Activated T-helper 17 cell treated with anti-CD3 and anti-CD28 coated beads, Interleukin-2, amount 50 U/mL, for 72 hours (primary cell): Measurements from ENCODE around the gene ATP13A5. TPM values are rescaled to one million over a fixed set of nuclear protein-coding genes. Genes with fewer than 3 reads are reported as not detected.

Experiments
- ATAC-seq: fragments of 150-1000 bp; cut with Tn5 transposase; replicated peaks from 2 replicates; pipeline ENCODE4 v1.10.0; 2021; ENCODE audit warnings: mild to moderate bottlenecking, moderate library complexity
- H3K27ac Mint-ChIP-seq: one replicate; pipeline ENCODE4 v1.8.0; 2022; ENCODE audit warnings: mixed read lengths
- H3K27me3 Mint-ChIP-seq: one replicate; pipeline ENCODE4 v1.8.0; 2022; ENCODE audit warnings: mixed read lengths
- H3K36me3 Mint-ChIP-seq: one replicate; pipeline ENCODE4 v1.8.0; 2022; ENCODE audit warnings: low read depth, mild to moderate bottlenecking, mixed read lengths
- H3K4me1 Mint-ChIP-seq: one replicate; pipeline ENCODE4 v1.8.0; 2022; ENCODE audit warnings: mixed read lengths
- H3K4me3 Mint-ChIP-seq: one replicate; pipeline ENCODE4 v1.8.0; 2022; ENCODE audit warnings: mild to moderate bottlenecking, mixed read lengths
- H3K9me3 Mint-ChIP-seq: one replicate; pipeline ENCODE4 v1.8.0; 2022; ENCODE audit warnings: mixed read lengths
- total RNA-seq, 2 donors: library from RNA; stranded (reverse); gene quantifications; one replicate each; pipeline ENCODE4 v1.2.3, GENCODE V29; 2022

ATP13A5 gene
- total RNA-seq, 2 donors from 2014 or later: not detected

DNA sequence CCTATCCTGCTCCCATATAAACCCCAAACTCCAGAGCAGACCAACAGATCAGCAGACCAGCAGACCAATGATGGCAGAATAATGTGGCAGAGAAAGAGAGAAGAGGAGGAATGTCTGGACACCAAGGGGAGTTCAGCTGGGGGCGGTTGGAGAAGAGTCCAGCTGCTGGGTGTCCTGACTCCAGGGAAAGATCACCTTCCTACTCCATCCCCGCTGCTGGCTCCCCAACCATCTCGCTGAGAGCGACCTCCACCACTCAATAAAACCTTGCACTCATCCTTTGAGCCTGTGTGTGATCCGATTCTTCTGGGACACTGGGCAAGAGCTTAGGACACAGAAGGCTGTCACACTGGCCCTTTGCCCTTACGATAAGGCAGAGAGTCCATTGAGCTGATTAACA is 150.3 kb downstream of the ATP13A5 start:
- no peaks in the 10 kb centered on the region for H3K4me1 Mint-ChIP-seq
- H3K4me3 Mint-ChIP-seq: no peak overlapping the region
- no peak for ATAC-seq
- no peaks in the 10 kb centered on the region for H3K36me3 Mint-ChIP-seq
- H3K9me3 Mint-ChIP-seq: no peaks in the 10 kb centered on the region
- no peak overlapping the region for H3K27ac Mint-ChIP-seq
- H3K27me3 Mint-ChIP-seq: peaks cover 22% of the 10 kb centered on the region

GRCh38 chr3:193225302-193226125 is 153.0 kb downstream of the ATP13A5 start:
- ATAC-seq: no peak
- Mint-ChIP-seq H3K36me3 (no peaks in the 10 kb centered on the region), H3K4me3 (no peak overlapping the region), H3K27me3 (peaks cover 22% of the 10 kb centered on the region), H3K4me1 (no peaks in the 10 kb centered on the region), H3K27ac (no peak overlapping the region), H3K9me3 (no peaks in the 10 kb centered on the region)

Other genes starting within 250 kb of the ATP13A5 start
- not detected for gene PLAAT1, start 137.5 kb downstream of the ATP13A5 start, total RNA-seq
- 1 to 10 TPM; 2.7 to 3.3 TPM for gene ATP13A4, start 176.1 kb upstream of the ATP13A5 start, total RNA-seq
- 100 to 1,000 TPM in 1 of 2 donors, 10 to 100 TPM in 1; 98.5 to 112 TPM for gene OPA1, start 214.5 kb upstream of the ATP13A5 start, total RNA-seq